GM20431 (cell line): ENCODE data around the gene FOXP1.

Source experiments
- in situ Hi-C: fragments of 300-500 bp; cut with MseI, MboI; formaldehyde crosslinking; loops from one replicate; pipeline ENCODE4 v1.15.0; 2020; ENCODE audit warnings: low sequenced_read_pairs; ENCODE audit not compliant: unreplicated experiment

The FOXP1 gene

DNA sequence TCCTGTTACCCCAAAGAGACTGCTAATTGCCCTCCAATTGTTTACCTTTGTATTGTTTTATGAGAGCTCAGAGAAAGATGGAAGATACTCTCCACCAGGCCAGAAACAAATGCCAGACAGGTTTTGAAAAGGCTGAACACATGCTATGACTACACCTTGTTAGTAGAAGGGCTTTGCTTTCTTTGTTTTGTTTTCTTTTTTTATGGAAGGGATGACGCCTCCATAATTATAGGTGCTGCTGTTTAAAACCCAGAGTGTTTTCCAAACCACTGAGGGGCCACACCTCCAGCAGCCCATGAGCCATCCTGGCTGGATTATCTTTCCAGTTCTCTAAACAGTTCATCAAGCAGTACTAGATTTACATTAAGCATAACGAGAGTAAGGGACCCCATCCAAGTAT lies 5.6 kb upstream of the FOXP1 start:
- in situ Hi-C loops, result no loop called here

DNA sequence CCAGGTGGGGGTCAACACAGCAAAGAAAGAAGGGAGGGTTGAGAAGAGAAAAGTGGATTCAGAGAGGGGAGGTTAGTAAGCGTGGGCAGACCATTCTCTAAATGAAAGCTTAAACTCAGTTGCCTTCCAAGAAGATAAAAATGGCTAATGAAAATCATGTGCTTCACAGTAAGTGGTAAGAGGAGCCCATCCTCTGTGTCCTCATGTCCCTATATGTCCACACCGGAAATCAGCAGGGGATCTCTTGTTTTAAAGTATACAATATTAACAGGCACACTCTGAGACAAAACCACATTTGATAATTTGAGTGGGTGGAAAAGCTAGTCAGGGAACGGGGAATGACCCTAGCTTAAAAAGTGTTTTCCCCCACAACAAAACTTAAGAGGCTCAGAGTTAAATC lies 4.4 kb upstream of the FOXP1 start:
- in situ Hi-C loops, result no loop called here

- in situ Hi-C loops, result no loop called here
These were observed 3.3 kb upstream of the FOXP1 start for GRCh38 chr3:71586810-71587242.

GRCh38 chr3:71585887-71586809 lies 2.6 kb upstream of the FOXP1 start:
- in situ Hi-C loops, result no loop called here

DNA sequence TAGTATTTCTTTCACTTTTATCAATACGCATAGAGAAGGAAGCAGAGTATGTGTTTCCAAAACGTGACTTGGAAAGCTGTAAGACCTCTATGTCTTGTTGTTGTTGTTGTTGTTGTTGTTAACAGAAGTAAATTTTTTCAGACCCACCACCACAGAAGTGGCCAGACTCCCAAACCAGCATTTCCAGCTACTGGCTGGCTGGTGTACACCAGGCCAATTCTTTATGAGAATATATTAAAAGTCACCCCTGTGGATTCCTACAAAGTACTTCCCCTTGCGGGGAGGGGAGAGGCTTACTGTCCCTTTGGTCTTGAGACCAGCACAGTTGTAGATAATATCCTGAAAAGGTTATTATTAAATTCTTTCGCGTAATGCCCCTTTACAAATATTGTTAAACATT lies 1.6 kb upstream of the FOXP1 start:
- in situ Hi-C loops, result no loop called here

- in situ Hi-C loops, result no loop called here
These were observed 975 bp upstream of the FOXP1 start for GRCh38 chr3:71584394-71585011.

DNA sequence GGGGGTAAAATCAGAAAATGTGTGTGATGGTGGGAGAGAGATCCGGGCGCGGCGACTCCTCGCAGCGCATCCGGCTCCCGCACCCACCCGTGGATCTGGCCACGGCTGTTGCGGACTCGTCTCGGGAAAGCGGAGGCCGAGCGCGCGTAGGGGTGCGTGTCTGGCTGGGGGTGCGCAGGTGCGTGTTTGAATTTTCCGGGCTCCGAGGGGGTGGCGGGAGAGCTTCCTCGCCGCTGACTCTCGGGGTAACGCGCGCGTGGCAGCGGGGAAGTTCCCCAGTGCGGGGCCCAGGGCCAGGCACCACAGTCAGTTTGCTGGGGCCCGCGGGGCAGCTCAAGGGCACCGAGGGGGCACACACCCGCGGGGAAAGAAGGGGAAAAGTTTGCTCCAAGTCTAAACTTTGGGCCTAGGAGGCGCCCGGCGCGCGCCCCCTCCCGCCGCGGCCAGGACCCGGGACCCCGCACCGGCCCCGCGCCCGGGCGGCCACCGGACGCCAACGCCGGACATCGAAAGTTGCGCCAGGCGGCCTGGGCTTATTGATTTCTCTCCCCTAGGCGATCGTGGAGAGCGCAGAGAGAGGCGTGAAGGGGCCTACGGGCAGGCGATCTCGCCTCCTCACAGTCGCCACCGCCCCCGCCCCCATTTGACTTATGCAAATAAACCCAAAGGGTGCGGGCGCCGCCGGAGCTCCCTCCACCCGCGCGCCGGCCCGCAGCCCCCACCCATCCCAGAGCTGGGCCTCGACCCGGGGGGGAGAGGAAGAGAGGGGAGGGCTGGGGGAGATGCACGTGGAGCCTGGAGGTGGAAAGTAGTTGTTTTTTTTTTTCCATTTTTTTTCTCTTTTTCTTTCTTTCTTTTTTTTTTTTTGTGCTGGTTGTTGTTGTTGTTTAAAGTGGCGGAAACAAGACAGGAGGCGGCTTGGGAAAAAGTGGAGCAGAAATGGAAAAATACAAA lies 639 bp downstream of the FOXP1 start:
- in situ Hi-C loops, result no loop called here

- in situ Hi-C loops, result no loop called here
These were observed 1.4 kb downstream of the FOXP1 start for GRCh38 chr3:71582036-71582611.

GRCh38 chr3:71581457-71582035 lies 2.0 kb downstream of the FOXP1 start:
- in situ Hi-C loops, result no loop called here

GRCh38 chr3:71580636-71581456 lies 2.7 kb downstream of the FOXP1 start:
- in situ Hi-C loops, result no loop called here

GRCh38 chr3:71579935-71580406 lies 3.6 kb downstream of the FOXP1 start:
- in situ Hi-C loops, result no loop called here

- in situ Hi-C loops, result no loop called here
These were observed 4.1 kb downstream of the FOXP1 start for GRCh38 chr3:71579326-71579934.

DNA sequence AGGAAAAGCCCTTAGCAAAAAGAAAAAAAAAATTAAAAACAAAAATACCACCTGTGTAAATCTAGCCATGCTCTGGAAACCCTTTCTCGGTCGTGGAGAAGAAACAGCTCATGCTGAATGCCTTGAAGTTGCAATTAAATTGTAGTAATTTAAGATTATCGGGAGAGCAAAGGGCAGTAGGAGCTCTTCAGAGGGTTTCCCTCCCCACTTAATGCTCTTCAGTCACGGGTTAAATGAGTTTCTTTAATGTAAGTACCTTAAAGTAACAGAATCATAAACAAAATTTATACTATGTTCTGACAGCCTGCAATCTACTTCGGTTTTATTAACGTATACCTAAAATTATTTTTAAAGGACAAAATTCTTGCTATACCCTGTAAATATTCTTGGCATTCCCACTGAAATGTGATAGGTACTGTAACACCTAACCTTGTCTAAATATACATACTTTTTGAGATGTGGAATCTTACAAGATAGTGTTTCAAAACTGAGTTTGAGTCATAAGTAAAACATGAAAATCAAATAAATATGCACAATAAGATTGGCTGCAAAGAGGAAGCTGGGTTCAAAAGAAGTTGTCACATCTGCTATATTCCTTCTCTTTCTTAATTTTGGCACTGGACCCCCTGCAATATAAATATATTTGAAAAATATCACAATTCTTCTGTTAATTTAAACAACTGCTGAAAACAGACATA lies 5.3 kb downstream of the FOXP1 start:
- in situ Hi-C loops, result no loop called here

GRCh38 chr3:71577011-71577410 lies 6.5 kb downstream of the FOXP1 start:
- in situ Hi-C loops, result no loop called here

- in situ Hi-C loops, result no loop called here
These were observed 8.1 kb downstream of the FOXP1 start for GRCh38 chr3:71575433-71575832.

- in situ Hi-C loops, result no loop called here
These were observed 10.3 kb downstream of the FOXP1 start for GRCh38 chr3:71573181-71573580.

DNA sequence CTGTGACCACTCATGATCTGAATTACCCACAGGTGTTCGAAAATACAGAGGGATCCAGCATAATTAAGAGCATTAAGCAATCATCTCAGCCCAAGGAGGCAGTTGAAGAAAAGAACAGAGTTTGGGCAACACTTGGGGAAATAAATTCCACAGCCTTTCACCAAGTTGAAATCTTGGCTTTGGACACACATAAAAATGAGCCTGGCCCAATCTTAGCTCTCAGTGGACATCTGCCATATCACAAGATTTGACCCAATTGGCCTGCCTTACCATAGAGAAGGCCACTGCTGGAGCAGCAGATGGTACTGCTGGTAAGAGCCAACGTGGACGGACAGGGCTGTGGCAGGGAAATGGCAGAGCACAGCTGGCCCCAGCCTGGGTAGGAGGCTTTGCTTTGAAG lies 13.0 kb downstream of the FOXP1 start:
- in situ Hi-C loops, result no loop called here

DNA sequence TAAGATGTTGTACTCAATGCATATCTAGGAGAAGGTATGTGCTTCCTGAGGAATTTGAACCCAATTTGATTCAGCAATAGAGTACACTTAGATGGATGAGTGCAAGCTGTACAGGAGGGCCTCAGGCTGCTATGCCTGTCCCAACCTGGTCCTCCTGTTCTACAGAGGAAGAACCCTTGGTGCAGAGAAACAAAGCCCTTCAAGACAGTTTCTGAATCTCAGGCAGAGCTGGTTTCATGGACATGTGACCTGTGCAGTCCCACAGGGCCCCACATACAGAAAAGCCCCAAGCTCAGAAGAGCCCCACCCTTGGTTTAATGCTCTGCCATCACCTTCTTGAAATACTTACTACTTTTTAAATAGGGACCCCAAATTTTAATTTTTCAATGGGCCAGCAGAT lies 15.3 kb downstream of the FOXP1 start:
- in situ Hi-C loops, result no loop called here
